22Rv1 (cell line): ENCODE results near the gene MSRB1.
A peak's percentile ranks its signal among the peaks of the same experiment; 100 is the strongest.

Source experiments
- H3K27ac ChIP-seq: fragments of 450-650 bp; 2 replicates; pipeline ENCODE4 v1.5.1; 2017
- ZFX ChIP-seq: fragments of 450-650 bp; IDR thresholded peaks from 2 replicates; pipeline ENCODE4 v1.6.1; 2017; ENCODE audit warnings: antibody characterized with exemption, borderline replicate concordance
- TF ChIP-seq, protein P1 (sequence below): fragments of 450-650 bp; IDR thresholded peaks from 2 replicates; pipeline ENCODE4 v1.5.1; 2017; ENCODE audit warnings: mild to moderate bottlenecking

Gene MSRB1

GRCh38 chr16:1933097-1933661, 9.8 kb downstream of the MSRB1 start:
- TF ChIP-seq, protein P1, sequence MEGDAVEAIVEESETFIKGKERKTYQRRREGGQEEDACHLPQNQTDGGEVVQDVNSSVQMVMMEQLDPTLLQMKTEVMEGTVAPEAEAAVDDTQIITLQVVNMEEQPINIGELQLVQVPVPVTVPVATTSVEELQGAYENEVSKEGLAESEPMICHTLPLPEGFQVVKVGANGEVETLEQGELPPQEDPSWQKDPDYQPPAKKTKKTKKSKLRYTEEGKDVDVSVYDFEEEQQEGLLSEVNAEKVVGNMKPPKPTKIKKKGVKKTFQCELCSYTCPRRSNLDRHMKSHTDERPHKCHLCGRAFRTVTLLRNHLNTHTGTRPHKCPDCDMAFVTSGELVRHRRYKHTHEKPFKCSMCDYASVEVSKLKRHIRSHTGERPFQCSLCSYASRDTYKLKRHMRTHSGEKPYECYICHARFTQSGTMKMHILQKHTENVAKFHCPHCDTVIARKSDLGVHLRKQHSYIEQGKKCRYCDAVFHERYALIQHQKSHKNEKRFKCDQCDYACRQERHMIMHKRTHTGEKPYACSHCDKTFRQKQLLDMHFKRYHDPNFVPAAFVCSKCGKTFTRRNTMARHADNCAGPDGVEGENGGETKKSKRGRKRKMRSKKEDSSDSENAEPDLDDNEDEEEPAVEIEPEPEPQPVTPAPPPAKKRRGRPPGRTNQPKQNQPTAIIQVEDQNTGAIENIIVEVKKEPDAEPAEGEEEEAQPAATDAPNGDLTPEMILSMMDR = no peak
- TF ChIP-seq ZFX = no peak
- H3K27ac ChIP-seq = no peak overlapping the region

DNA sequence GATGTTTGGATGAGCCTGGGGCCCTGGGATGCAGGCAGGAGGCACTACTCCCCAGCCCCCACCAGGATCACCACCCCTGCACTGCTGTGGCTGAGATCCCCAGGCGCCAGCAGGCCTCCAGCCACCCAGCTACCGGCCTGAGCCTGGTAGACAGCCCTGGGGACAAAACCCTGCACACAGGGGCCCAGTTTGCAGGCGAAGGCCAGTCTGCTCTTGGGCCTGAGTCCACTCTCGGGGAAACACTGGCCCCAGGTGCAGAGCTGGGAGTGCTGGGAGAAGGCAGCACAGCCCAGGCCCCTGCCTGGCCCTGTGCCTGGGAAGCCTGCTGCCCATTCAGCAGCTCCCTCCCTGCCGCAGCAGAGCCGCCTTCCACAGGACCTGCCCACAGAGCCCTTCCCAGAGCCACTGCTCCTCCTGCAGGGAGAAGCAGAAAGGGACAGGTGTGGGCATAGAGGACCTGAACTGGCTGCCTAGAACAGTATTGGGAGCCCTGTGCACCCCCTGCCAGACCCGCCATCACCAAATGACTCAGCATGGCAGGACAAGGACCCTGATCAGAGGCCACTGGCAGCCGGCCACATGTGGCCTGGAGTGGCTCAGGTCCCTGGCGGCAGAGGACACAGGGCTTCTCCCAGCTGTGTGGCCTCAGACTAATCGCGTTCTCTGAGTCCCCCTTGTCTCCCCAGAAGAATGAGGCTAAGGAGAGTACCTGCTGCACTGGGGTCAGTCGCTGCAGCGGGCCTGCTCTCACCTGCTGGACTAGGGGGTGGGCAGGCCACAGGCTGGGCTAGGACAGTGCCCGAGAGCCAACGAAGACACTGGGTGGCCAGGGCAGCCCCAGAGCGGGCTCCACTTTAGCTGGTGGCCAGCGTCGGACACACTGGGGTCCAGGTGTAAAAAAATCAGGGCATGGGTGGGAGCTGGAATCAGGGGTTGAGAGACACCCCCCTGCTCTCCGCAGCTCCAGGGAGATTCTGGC, 10.7 kb downstream of the MSRB1 start:
- no peak for TF ChIP-seq ZFX
- TF ChIP-seq, protein P1 = peak; percentile 27
- no peak overlapping the region for H3K27ac ChIP-seq

DNA sequence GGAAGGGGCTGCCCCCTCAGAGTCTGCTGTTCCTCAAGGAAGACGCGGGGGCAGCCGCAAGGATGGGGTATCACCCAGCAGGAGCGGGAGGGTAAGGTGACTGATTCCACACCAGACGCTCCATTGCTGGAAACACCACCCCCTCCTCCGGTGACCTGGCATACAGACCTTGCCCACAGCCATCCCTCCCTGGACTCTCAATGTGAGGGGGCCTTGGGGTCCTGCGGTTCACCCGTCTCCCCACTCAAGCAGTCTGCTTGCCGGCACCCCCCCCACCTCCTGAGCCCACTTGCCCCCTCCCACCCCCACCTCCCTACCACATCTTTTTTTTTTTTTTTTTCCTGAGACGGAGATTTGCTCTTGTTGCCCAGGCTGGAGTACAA, 12.7 kb downstream of the MSRB1 start:
- TF ChIP-seq, protein P1 = no peak
- TF ChIP-seq ZFX = no peak
- no peak overlapping the region for H3K27ac ChIP-seq

GRCh38 chr16:1929578-1930337, 13.2 kb downstream of the MSRB1 start:
- no peak overlapping the region for H3K27ac ChIP-seq

DNA sequence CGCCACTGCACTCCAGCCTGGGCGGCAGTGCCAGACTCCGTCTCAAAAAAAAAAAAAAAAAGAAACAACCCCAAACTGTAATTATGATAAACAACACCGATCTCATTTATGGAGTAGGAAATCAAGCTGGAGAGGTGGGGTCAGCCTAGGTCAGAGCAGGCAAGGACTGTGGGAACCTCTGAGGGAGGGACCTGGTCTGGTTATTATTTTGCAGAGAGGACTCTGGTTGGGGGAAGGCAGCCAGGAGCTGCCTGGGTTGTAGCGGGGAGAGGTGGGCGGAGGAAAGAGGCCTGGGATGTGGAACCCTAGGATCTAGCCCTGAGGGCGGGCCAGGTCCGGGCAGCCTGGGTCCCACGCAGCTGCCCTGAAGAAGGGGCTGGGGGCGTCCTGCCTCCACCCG, 13.9 kb downstream of the MSRB1 start:
- TF ChIP-seq, protein P1 = no peak
- no peak for TF ChIP-seq ZFX

More at GRCh38 chr16:1929578-1930337, 13.2 kb downstream of the MSRB1 start:
- TF ChIP-seq, protein P1 = peak; percentile 99
- no peak for TF ChIP-seq ZFX

DNA sequence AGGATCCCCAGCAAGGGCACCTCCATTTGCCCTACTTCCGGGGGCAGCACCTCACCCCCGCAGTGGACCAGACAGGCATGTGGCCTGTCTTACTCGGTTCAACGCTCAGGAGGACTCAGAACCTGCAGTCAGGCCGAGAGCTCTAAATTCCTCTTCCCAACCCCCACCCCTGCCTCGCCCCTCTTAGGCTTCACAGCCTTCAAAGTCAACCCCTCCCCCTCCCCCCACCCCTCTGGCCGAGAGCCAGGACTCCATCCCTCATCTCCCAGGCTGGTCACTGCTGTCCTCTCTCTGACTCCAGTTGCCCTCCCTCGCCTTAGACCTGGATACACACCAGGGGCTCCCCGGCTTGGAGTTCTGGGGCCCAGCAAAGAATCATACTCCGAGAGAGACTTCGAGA, 16.7 kb downstream of the MSRB1 start:
- TF ChIP-seq ZFX = no peak
- TF ChIP-seq, protein P1 = no peak
- no peak overlapping the region for H3K27ac ChIP-seq

More for the DNA sequence above, 13.9 kb downstream of the MSRB1 start:
- no peak overlapping the region for H3K27ac ChIP-seq
